ENCODE results near the gene ATP2B2.

Gene ATP2B2

DNA sequence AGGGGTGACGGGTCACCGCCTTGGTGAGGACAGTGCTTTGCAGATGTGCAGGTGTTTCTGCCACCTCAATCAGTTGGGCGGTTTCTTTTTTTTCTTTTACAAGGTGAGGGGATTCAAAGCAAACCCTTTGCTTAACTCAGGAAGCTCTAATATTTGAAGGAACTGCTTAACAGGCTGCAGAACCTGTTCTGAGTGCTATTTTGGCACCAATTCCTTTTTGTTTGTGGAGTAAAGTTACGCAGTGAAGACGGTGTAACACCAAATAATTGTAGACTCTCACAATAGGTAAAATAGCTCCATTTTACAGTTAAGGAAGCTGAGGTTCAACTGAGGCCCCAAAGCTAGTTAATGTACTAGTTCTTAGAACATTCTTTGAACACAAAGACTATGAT, 219.3 kb downstream of the ATP2B2 start:
- DNase-seq (ENCODE audit: low spot score), result no peak
- Histone ChIP-seq H3K27ac (no peak overlapping the region), H3K4me3 (no peak overlapping the region)
- no peak for TF ChIP-seq CTCF (IDR thresholded peaks at IDR 0.05)

DNA sequence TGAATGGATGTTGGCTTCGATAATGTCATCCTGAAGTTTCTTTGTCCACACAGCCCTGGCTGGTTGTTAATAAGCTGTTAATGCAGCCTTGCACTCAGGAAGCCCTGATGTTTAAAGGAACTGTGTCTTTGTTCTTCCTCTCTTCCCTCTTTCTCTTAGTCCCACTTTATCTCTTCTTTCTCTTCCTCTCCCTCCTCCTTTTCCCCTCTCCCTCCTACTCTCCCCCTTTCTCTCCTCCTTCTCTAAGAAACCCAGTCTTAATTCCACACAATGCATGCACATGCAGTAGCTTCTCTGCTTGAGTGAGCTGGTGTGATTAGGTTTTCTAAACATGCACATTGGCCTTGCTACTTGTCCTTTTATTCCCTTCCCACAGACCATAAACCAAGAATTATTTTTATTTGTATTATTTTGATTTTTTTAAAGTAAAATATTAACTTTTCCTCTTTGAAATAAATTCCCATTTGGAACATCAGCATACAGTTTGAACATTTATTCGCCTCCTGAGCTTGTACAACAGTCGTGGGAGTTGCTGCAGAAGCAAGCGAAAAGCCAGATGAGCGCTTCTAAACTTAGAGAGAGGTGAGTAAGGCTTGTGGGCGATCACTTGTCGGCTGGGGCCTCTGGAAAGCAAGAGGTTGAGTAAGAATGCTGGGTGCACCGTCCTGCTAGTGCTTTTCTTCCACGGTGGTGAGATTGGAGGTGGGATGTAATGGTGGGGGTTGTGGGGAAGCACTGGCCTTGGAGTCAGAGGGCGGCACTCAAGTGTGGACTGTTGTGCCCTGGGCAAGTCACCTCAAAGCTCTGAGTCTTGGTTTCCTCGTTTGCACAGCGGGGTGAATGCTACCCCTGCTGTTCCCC, 219.9 kb downstream of the ATP2B2 start:
- H3K27ac ChIP-seq, result no peak overlapping the region
- no peak overlapping the region for H3K4me3 ChIP-seq
- DNase-seq (ENCODE audit: low spot score), result no peak
- TF ChIP-seq CTCF (IDR thresholded peaks at IDR 0.05), result no peak

GRCh38 chr3:10284496-10284895, 220.9 kb downstream of the ATP2B2 start:
- DNase-seq (ENCODE audit: low spot score), result no peak
- H3K27ac ChIP-seq, result no peak overlapping the region
- no peak overlapping the region for H3K4me3 ChIP-seq
- TF ChIP-seq CTCF (IDR thresholded peaks at IDR 0.05), result no peak

DNA sequence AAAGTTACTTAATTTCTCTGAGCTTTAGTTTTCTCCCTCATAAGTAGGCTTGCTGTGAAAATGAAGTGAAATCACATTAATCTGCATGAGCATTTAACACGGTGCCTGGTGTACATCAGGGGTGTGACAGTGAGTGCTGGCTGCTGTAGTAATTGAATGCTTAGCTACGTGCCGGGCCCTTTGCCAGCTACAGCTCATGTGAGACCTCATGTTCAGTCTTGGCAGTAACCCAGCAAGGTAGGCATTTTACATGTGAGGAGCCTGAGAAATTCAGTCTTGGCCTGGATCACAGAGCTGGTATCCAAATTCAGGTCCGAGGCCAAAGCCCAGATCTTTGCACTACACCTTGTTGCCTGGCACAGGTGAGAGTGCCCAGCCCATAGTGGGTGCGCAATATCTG, 221.7 kb downstream of the ATP2B2 start:
- no peak for TF ChIP-seq CTCF (IDR thresholded peaks at IDR 0.05)
- H3K4me3 ChIP-seq, result no peak overlapping the region
- no peak for DNase-seq (ENCODE audit: low spot score)
- H3K27ac ChIP-seq, result no peak overlapping the region

DNA sequence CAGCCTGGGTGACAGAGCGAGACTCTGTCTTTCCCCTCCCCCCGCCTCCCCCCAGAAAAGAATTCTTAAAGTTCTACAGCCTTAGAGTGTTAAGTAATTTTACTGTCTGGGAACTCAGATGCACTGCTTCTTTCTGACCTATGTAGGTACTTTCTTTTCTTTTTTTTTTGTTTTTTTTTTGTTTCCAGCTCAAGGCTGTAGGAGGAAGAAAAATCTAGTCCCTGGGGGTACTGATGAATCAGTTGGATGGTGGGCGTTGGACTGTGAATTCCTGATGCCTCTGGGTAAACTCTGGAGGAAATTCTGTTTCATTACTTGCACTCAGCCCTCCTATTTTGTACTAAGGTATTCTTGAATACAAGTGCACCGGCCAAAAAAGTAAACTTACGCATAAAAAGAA, 223.4 kb downstream of the ATP2B2 start:
- DNase-seq (ENCODE audit: low spot score), result no peak
- Histone ChIP-seq H3K27ac (no peak overlapping the region), H3K4me3 (no peak overlapping the region)
- no peak for TF ChIP-seq CTCF (IDR thresholded peaks at IDR 0.05)

GRCh38 chr3:10280571-10280970, 224.8 kb downstream of the ATP2B2 start:
- Histone ChIP-seq H3K27ac (no peak overlapping the region), H3K4me3 (no peak overlapping the region)
- no peak for TF ChIP-seq CTCF (IDR thresholded peaks at IDR 0.05)
- DNase-seq (ENCODE audit: low spot score), result no peak

DNA sequence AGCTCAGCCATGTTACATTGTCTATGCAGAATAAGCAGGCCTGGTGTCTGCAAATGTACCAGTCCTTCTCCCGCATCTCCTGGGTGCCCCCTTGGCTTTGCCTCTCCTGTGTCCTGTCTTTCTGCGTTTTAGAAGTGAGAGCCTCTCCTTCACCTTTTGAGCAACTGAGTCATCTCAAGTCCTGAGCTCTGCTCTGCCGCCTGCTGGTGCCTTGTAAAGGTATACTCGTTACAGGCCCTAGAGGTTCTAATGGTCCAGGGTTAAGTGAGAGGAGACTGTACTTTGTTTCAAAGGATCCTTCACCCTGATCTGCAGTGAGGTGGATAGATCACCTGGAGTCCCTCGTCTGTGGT, 225.2 kb downstream of the ATP2B2 start:
- no peak for TF ChIP-seq CTCF (IDR thresholded peaks at IDR 0.05)
- DNase-seq (ENCODE audit: low spot score), result no peak
- no peak overlapping the region for H3K4me3 ChIP-seq
- no peak overlapping the region for H3K27ac ChIP-seq

Data from coronary artery (tissue), 2 donors.